CD4-positive, alpha-beta memory T cell (primary cell): ENCODE measurements around the gene AKT1S1. TPM values are rescaled to one million over a fixed set of nuclear protein-coding genes. Genes with fewer than 3 reads are reported as not detected.

Source experiments
- CTCF ChIA-PET: fragments of 350-600 bp; sonication (Branson Sonifier 250); formaldehyde crosslinking; loops from one replicate; lab custom pipeline; 2021; ENCODE audit warnings: inconsistent platforms; ENCODE audit not compliant: partially characterized antibody; lab: Charles Lee
- POLR2A ChIA-PET: fragments of 350-600 bp; sonication (Branson Sonifier 250); formaldehyde crosslinking; loops from one replicate; lab custom pipeline; 2021; ENCODE audit not compliant: partially characterized antibody; lab: Charles Lee
- DNase-seq, 5 donors: peaks; one replicate each; pipeline versions ENCODE4 v3.0.0 to v3.0.0-alpha.2; 2020 to 2022; ENCODE audit warnings: mixed read lengths in 1 of 5
- H3K27ac ChIP-seq: one replicate; pipeline ENCODE4 v1.7.0; 2013; ENCODE audit warnings: low read depth, low read length
- H3K27me3 ChIP-seq: 2 replicates; pipeline ENCODE4 v1.7.0; 2013; ENCODE audit warnings: mild to moderate bottlenecking, low read length, moderate library complexity; ENCODE audit not compliant: insufficient read depth
- H3K36me3 ChIP-seq: 2 replicates; pipeline ENCODE4 v1.7.0; 2013; ENCODE audit warnings: mild to moderate bottlenecking, low read length, moderate library complexity; ENCODE audit not compliant: insufficient read depth
- H3K4me1 ChIP-seq: 2 replicates; pipeline ENCODE4 v1.7.0; 2013; ENCODE audit warnings: mild to moderate bottlenecking, low read length, moderate library complexity; ENCODE audit not compliant: insufficient read depth
- H3K4me3 ChIP-seq, 2 donors: one replicate each; pipeline ENCODE4 v1.7.0; 2013; ENCODE audit warnings: low read length in 2 of 2, mild to moderate bottlenecking in 1 of 2
- H3K9me3 ChIP-seq, 2 donors: one replicate each; pipeline ENCODE4 v1.7.0; 2013; ENCODE audit warnings: low read length in 2 of 2, control low read depth in 1 of 2; ENCODE audit not compliant: control insufficient read depth in 1 of 2
- H3K27ac Mint-ChIP-seq, 7 donors: one replicate each; pipeline ENCODE4 v1.8.0; 2020 to 2021; ENCODE audit warnings: mixed read lengths in 7 of 7, mild to moderate bottlenecking in 6 of 7, inconsistent platforms in 3 of 7, moderate library complexity in 3 of 7
- H3K27me3 Mint-ChIP-seq, 2 donors: one replicate each; pipeline ENCODE4 v1.8.0; 2020 to 2021; ENCODE audit warnings: mixed read lengths in 2 of 2
- H3K36me3 Mint-ChIP-seq, 2 donors: one replicate each; pipeline ENCODE4 v1.8.0; 2020 to 2021; ENCODE audit warnings: mixed read lengths in 2 of 2, inconsistent platforms in 1 of 2, mild to moderate bottlenecking in 1 of 2
- H3K4me1 Mint-ChIP-seq, 4 donors: one replicate each; pipeline ENCODE4 v1.8.0; 2020 to 2021; ENCODE audit warnings: mixed read lengths in 4 of 4, mild to moderate bottlenecking in 1 of 4
- H3K4me3 Mint-ChIP-seq, 8 donors: one replicate each; pipeline ENCODE4 v1.8.0; 2020 to 2021; ENCODE audit warnings: mixed read lengths in 8 of 8, mild to moderate bottlenecking in 7 of 8, moderate library complexity in 6 of 8, inconsistent platforms in 3 of 8
- H3K9me3 Mint-ChIP-seq, 8 donors: one replicate each; pipeline ENCODE4 v1.8.0; 2020 to 2021; ENCODE audit warnings: mixed read lengths in 8 of 8, mild to moderate bottlenecking in 5 of 8, inconsistent platforms in 3 of 8, moderate library complexity in 1 of 8
- intact Hi-C: fragments of 100-400 bp; cut with micrococcal nuclease; formaldehyde crosslinking; loops from one replicate; pipeline ENCODE4 v1.15.1; 2023
- polyA plus RNA-seq, 2 donors: library from polyadenylated mRNA; unstranded; fragments of 300-500 nt; fragmentation: Illumina TruSeq; gene quantifications; one replicate each; pipeline ENCODE4 v1.2.3, GENCODE V29; 2021
- total RNA-seq, 2 experiments: library from RNA; stranded (reverse); gene quantifications; one replicate each; pipeline ENCODE4 v1.2.3, GENCODE V29; 2021

The AKT1S1 gene
- total and polyA plus RNA-seq, 4 experiments from 2014 or later: 2.5 to 20.2 (median 12.2) TPM

DNA sequence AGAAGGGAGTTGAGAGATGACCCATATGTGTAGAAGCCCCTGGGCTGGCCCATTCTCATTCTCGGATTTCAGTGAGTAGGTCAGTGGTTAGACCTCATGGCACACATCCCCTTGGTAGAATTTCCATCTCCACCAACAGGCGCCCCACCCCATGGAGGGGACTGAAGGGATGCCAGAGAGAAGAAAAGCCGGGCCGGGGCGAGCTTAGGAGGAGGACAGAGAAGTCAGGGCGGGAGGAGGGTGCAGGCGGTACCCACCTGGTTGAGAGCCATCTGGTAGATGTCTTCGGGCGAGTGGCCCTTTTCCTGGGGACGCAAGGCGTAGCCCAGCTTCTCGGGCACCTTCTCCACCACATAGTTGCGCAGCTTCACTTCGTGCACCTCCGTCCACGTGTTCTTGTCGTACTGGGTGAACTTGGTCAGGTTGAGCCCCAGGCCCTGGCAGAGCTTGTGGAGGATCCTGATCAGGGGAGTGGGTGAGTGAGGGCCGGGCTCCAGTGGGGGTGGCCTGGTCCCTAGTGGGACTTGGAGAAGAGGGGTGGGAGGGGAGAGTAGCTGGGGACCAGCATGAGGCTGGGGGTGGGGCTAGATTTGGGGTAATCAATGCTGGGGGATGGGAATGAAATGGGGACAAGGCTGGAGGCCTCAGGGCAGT, 17.0 kb upstream of the AKT1S1 start:
- no peaks in the 10 kb centered on the region for H3K27me3 Mint-ChIP-seq
- Histone ChIP-seq H3K4me3 (no peak overlapping the region), H3K9me3 (no peaks in the 10 kb centered on the region), H3K27me3 (no peaks in the 10 kb centered on the region), H3K36me3 (no peaks in the 10 kb centered on the region), H3K27ac (peak overlapping the region; percentile 98), H3K4me1 (peaks cover 50% of the 10 kb centered on the region)
- no peaks in the 10 kb centered on the region for H3K9me3 Mint-ChIP-seq
- H3K4me1 Mint-ChIP-seq: peaks cover 23 to 68% (median 50%) of the 10 kb centered on the region in 4 donors
- ChIA-PET POLR2A (interaction anchor here (1.0 to 3.0 kb wide), 4 partner anchors 11 to 90 kb away, joined by 3 to 8 read pairs (median 6); partner anchors contain the start of genes AKT1S1 and TBC1D17), CTCF (interaction anchor here (1.5 kb wide), 1 partner anchor 11 kb away, joined by 3 read pairs; no protein-coding TSS in a partner anchor)
- H3K36me3 Mint-ChIP-seq: peaks cover 0 to 3% of the 10 kb centered on the region in 2 donors
- peak overlapping the region; percentile 81 to 100 (median 99) for H3K27ac Mint-ChIP-seq
- peak overlapping the region in 6 of 8 donors; percentile 24 to 64 (median 41) for H3K4me3 Mint-ChIP-seq
- DNase-seq: no peak
- intact Hi-C loops: no loop called here

DNA sequence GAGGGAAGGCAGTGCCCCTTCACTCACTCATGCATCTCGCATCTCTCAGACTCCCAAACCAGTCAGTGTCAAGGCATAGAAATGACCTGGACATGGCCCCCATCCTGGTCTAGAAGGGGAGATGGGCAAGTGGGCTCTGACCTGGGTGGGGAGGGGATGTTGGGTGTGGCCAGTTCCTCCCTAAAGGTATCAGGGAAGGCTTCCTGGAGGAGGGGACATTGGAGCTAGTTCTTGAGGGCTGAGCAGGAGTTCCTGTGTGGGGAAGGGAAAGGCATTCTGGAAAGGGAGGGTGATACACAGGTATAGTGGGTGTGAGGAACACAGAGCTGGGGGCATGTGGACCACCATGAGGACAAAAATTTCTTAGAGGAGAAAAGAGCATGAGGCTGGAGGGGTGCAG, 15.6 kb upstream of the AKT1S1 start:
- DNase-seq: no peak
- intact Hi-C loops: no loop called here
- H3K27me3 Mint-ChIP-seq: no peaks in the 10 kb centered on the region
- H3K36me3 Mint-ChIP-seq: peaks cover 0 to 3% of the 10 kb centered on the region in 2 donors
- H3K9me3 Mint-ChIP-seq: no peaks in the 10 kb centered on the region
- Histone ChIP-seq H3K36me3 (no peaks in the 10 kb centered on the region), H3K4me3 (no peak overlapping the region), H3K27me3 (no peaks in the 10 kb centered on the region), H3K27ac (no peak overlapping the region), H3K9me3 (no peaks in the 10 kb centered on the region), H3K4me1 (peaks cover 39% of the 10 kb centered on the region)
- H3K27ac Mint-ChIP-seq: peak overlapping the region; percentile 73 to 99 (median 90)
- ChIA-PET CTCF (interaction anchor here (1.5 kb wide), 1 partner anchor 13 kb away, joined by 3 read pairs; no protein-coding TSS in a partner anchor), POLR2A (interaction anchor here (1.3 to 3.0 kb wide), 3 partner anchors 15 to 36 kb away, joined by 3 to 8 read pairs (median 8); partner anchors contain the start of genes AKT1S1, ATF5, NUP62 and TBC1D17)
- peak overlapping the region in 3 of 8 donors; percentile 7 to 67 (median 27) for H3K4me3 Mint-ChIP-seq
- peaks cover 23 to 63% (median 45%) of the 10 kb centered on the region in 4 donors for H3K4me1 Mint-ChIP-seq

DNA sequence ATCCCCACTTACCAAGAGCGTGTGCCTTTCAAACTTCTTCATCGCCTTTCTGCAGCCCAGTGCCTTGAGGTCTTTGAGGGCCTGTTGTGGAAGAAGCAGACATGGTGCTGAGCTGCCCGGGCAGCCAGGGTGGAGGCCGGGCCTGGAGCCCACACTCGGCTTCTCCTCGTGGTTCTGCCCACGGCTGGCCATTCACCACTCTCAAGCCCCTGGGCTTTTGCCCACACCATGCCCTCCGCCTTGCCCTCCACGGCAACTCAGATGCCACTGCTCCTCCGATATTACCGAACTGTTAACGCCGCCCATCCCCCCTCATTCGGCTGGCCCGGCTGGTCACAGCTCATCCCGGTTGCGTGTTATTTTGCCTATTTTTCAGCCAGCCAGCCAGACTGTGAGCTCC, 14.2 kb upstream of the AKT1S1 start:
- Histone ChIP-seq H3K9me3 (no peaks in the 10 kb centered on the region), H3K4me1 (peaks cover 25% of the 10 kb centered on the region), H3K27me3 (no peaks in the 10 kb centered on the region), H3K36me3 (no peaks in the 10 kb centered on the region), H3K27ac (no peak overlapping the region), H3K4me3 (no peak overlapping the region)
- no peaks in the 10 kb centered on the region for H3K27me3 Mint-ChIP-seq
- H3K4me3 Mint-ChIP-seq: peak overlapping the region in 5 of 8 donors; percentile 14 to 43 (median 33)
- ChIA-PET POLR2A (interaction anchor here (2.2 to 6.7 kb wide), 4 partner anchors 12 to 40 kb away, joined by 9 to 51 read pairs (median 18); partner anchors contain the start of genes AKT1S1, ATF5, NUP62 and PTOV1), CTCF (interaction anchor here (0.9 to 1.8 kb wide), 4 partner anchors 14 to 174 kb away, joined by 3 to 7 read pairs (median 4); no protein-coding TSS in a partner anchor)
- peaks cover 0 to 2% of the 10 kb centered on the region in 2 donors for H3K36me3 Mint-ChIP-seq
- peaks cover 11 to 49% (median 34%) of the 10 kb centered on the region in 4 donors for H3K4me1 Mint-ChIP-seq
- H3K27ac Mint-ChIP-seq: peak overlapping the region in 6 of 7 donors; percentile 63 to 95 (median 76)
- intact Hi-C loops: no loop called here
- no peaks in the 10 kb centered on the region for H3K9me3 Mint-ChIP-seq
- DNase-seq: no peak

DNA sequence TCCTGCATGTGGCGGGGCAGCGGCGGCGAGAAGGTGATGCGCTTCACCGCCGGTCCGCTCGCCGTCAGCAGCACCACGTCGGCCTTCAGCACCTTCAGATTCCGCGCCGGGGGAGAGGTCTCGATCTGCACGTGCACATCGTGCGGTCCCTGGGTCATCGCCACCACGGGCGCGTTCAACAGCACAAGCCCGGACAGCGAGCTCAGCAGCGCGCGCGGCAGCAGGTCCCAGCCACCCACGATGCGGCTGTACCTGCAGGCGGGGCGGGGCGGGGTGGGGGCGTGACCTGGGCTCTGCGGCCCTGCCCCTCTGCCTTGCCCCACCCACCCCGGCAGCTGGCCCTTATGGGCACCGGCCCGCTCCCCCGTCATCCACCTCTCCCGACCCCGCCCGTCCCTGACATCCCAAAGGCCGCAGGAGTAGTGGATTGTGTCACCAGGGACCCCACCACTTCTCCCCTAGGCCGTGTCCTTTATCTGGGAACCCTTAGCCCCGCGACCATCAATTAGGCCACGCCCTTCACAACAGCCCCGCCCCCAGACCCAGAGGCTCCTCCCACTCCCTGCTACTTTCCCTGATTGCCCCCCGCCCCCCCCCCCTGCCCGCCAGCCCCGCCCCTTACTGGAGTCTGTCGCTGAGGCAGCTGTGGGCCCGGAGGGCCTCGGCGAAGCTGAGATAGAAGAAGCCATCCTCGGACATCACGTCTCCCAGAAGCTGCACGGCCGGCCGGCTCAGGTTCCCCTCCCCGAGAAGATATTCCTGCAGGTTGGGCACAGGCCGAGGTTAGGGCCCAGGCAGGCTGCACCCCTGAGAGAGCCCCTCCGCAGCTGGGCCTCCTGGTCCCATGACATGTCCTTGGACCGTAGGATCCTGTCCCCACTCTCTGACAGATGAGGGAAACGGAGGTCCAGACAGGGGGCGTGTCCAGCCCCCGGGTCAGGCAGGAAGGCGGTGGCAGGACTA, 13.5 kb upstream of the AKT1S1 start:
- peak overlapping the region in 1 of 2 donors; percentile 63 for H3K4me3 ChIP-seq
- CTCF ChIA-PET: interaction anchor here (0.8 to 1.8 kb wide), 9 partner anchors 15 to 173 kb away, joined by 3 to 7 read pairs (median 4); partner anchors contain the start of gene NUP62
- intact Hi-C loops: loop anchor here (1.0 kb wide), 3 partner anchors 13 to 173 kb away; partner anchors contain the start of genes AKT1S1, PTOV1 and TBC1D17
- POLR2A ChIA-PET: interaction anchor here (0.9 to 6.7 kb wide), 9 partner anchors 9 to 124 kb away, joined by 3 to 51 read pairs (median 7); partner anchors contain the start of genes AKT1S1, AP2A1, ATF5 and MED25
- Mint-ChIP-seq H3K9me3 (no peaks in the 10 kb centered on the region), H3K36me3 (peaks cover 0 to 2% of the 10 kb centered on the region in 2 donors), H3K4me1 (peaks cover 7 to 42% (median 28%) of the 10 kb centered on the region in 4 donors), H3K27me3 (no peaks in the 10 kb centered on the region), H3K4me3 (peak overlapping the region; percentile 77 to 85 (median 80)), H3K27ac (peak overlapping the region; percentile 81 to 95 (median 91))
- H3K27ac ChIP-seq: peak overlapping the region; percentile 39
- H3K9me3 ChIP-seq: no peaks in the 10 kb centered on the region
- no peaks in the 10 kb centered on the region for H3K36me3 ChIP-seq
- no peaks in the 10 kb centered on the region for H3K27me3 ChIP-seq
- DNase-seq: peak; percentile 54 to 79 (median 66)
- peaks cover 18% of the 10 kb centered on the region for H3K4me1 ChIP-seq

DNA sequence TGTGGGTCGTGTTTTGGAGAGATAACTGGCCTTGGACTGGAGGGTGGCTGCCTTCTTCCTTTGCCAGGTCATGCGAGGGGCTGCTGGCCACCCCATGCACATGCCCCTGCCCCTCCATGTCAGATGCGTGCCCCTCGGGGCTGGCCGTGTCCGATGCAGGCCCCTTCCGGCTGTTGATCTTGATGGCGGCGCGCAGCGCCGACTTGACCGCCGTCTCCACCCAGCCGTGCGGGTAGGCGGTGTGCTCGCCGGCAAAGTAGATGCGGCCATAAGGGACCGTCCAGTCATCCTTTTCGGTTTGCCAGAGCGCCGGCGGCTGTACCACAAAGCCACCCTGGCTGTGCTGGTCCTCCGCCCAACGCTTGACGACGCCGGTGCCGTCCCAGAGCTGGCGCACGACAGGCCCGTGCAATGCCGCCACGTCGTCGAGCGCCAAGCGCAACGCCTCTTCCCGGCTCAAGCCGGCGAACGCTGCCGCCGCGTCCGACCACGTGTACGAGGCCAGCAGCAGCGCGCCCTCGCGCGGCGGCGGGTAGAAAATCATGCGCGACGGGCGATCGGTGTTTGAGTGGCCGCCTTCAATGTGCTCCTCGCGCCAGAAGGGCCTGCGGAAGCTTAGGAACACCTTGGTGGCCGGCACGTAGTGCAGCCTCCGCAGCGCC, 12.7 kb upstream of the AKT1S1 start:
- CTCF ChIA-PET: interaction anchor here (0.8 to 1.8 kb wide), 8 partner anchors 16 to 172 kb away, joined by 3 to 7 read pairs (median 4); partner anchors contain the start of gene NUP62
- H3K9me3 Mint-ChIP-seq: no peaks in the 10 kb centered on the region
- Histone ChIP-seq H3K4me1 (peaks cover 10% of the 10 kb centered on the region), H3K36me3 (peaks cover 2% of the 10 kb centered on the region), H3K4me3 (peak overlapping the region in 1 of 2 donors; percentile 63), H3K9me3 (no peaks in the 10 kb centered on the region), H3K27me3 (no peaks in the 10 kb centered on the region), H3K27ac (peak overlapping the region; percentile 39)
- H3K4me1 Mint-ChIP-seq: peaks cover 4 to 34% (median 23%) of the 10 kb centered on the region in 4 donors
- H3K4me3 Mint-ChIP-seq: peak overlapping the region; percentile 77 to 85 (median 80)
- H3K36me3 Mint-ChIP-seq: peaks cover 6% of the 10 kb centered on the region in 2 donors
- H3K27ac Mint-ChIP-seq: peak overlapping the region; percentile 81 to 95 (median 90)
- H3K27me3 Mint-ChIP-seq: no peaks in the 10 kb centered on the region
- intact Hi-C loops: loop anchor here (1.0 kb wide), 3 partner anchors 13 to 173 kb away; partner anchors contain the start of genes AKT1S1, PTOV1 and TBC1D17
- peak; percentile 77 to 79 (median 77) for DNase-seq
- POLR2A ChIA-PET: interaction anchor here (0.9 to 6.7 kb wide), 9 partner anchors 8 to 123 kb away, joined by 3 to 51 read pairs (median 7); partner anchors contain the start of genes AKT1S1, AP2A1, ATF5 and MED25
